ENCODE data around the gene ANKIB1. TPM values are rescaled to one million over a fixed set of nuclear protein-coding genes. Genes with fewer than 3 reads are reported as not detected.

Gene ANKIB1
- total and polyA plus RNA-seq, 4 donors: 3.9 to 14.8 (median 8.4) TPM

DNA sequence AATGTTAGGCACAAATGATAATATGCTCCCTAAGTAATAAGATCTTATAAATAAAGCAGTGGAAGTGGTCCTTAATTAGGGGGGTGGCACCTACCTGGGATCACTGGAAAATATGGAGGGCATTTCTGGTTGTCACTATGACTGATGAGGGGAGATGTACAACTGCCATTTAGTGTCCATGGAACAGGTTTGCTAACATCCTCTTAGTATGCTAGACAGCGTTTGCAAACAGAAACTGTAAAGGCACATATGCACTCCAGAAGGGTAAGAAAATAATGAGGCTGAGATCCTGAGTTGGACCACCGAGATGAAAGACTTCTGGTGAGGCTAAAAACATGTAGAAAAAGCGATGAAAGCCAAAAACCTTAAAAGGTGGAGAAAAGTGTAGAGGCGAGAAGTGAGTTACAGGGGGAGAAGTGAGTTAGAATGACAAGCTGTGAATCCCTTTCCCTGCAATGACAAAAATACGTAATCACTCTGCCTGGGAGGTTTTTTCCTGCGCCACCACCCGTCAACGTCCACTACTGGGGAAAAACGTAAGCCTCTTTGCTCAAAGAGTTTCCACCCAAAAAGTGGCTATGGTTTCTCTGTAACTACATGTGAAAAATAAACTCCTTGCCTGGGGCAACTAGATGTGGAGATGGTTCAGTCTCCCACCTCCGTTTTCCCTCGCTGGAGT lies 827 bp upstream of the ANKIB1 start:
- peak overlapping the region; percentile 77 to 85 for H3K9ac ChIP-seq (ENCODE audit: low read depth in 1 of 2, low read length in 2 of 2)
- H3K36me3 ChIP-seq (ENCODE audit: control insufficient read depth in 4 of 4, insufficient read depth in 3 of 4, low read depth in 1 of 4, low read length in 3 of 4): peaks cover 0 to 12% (median 7%) of the 10 kb centered on the region in 4 donors
- H3K4me3 ChIP-seq (ENCODE audit: low read depth in 1 of 3, low read length in 3 of 3): peak overlapping the region; percentile 87 to 99 (median 95)
- peaks cover 0 to 29% (median 28%) of the 10 kb centered on the region in 4 donors for H3K4me1 ChIP-seq (ENCODE audit: control insufficient read depth in 4 of 4, insufficient read depth in 4 of 4, low read length in 3 of 4)
- TF ChIP-seq JUND (IDR thresholded peaks at IDR 0.05) (no peak), RAD21 (IDR thresholded peaks at IDR 0.05) (no peak), FOXA2 (IDR thresholded peaks at IDR 0.05) (no peak), SP1 (IDR thresholded peaks at IDR 0.05) (no peak), TAF1 (conservative IDR thresholded peaks at IDR 0.05) (no peak), YY1 (IDR thresholded peaks at IDR 0.05) (no peak)
- no peaks in the 10 kb centered on the region for H3K27me3 ChIP-seq (ENCODE audit: control insufficient read depth in 4 of 4, insufficient read depth in 4 of 4, low read length in 3 of 4)
- WGBS: under 1% methylated on average over 11 of the region's 11 CpGs
- no peaks in the 10 kb centered on the region for H3K9me3 ChIP-seq (ENCODE audit: control insufficient read depth in 4 of 4, low read length in 3 of 4)
- no peak for DNase-seq (ENCODE audit: low spot score)
- H3K27ac ChIP-seq (ENCODE audit: low read depth in 1 of 2, low read length in 2 of 2): peak overlapping the region; percentile 82 to 92

DNA sequence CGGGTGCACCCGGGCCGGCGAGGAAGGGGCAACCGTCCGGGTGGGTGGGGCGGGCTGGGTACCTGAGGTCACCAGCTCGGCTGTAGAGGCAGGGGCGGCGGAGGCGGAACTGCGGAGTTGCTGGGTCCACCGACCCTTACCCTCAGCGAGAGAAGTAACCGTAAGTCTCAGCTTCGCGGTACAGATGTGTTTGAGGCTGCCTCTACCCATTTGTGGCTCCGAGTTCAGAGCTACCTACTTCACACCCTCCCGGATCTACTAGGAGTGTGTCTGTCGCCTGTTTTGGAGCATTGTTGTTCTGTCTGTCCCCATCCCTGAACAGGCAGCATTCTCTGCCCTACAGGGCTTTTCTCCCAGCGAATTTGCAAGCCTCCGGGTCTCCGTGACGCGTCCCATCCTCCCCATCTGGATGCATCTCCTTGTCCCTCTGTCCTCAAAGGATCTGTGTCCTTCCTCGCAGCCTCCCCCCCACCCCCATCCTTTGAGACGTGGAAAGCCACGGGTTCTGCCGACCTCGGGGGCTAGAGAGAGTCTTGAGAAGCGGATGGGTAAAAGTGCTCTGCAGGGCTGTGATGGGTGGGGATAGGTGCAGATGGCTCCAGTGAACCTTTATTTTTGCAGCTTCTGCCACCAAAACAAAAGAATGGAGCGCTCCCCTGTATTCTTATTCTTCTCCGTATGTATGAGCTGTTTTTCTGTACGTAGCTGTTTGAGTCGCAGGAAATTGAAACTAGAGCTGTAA lies 757 bp downstream of the ANKIB1 start:
- WGBS: under 1% methylated on average over 35 of the region's 35 CpGs
- peak overlapping the region; percentile 76 to 77 for H3K9ac ChIP-seq (ENCODE audit: low read depth in 1 of 2, low read length in 2 of 2)
- peaks cover 0 to 29% (median 28%) of the 10 kb centered on the region in 4 donors for H3K4me1 ChIP-seq (ENCODE audit: control insufficient read depth in 4 of 4, insufficient read depth in 4 of 4, low read length in 3 of 4)
- DNase-seq (ENCODE audit: low spot score): peak; percentile 36
- H3K27ac ChIP-seq (ENCODE audit: low read depth in 1 of 2, low read length in 2 of 2): peak overlapping the region; percentile 50 to 92
- no peaks in the 10 kb centered on the region for H3K9me3 ChIP-seq (ENCODE audit: control insufficient read depth in 4 of 4, low read length in 3 of 4)
- H3K36me3 ChIP-seq (ENCODE audit: control insufficient read depth in 4 of 4, insufficient read depth in 3 of 4, low read depth in 1 of 4, low read length in 3 of 4): no peaks in the 10 kb centered on the region
- TF ChIP-seq YY1 (IDR thresholded peaks at IDR 0.05) (no peak), GABPA (IDR thresholded peaks at IDR 0.05 in 1 of 2, conservative IDR thresholded peaks at IDR 0.05 in 1 of 2) (no peak), SP1 (IDR thresholded peaks at IDR 0.05) (no peak), FOXA1 (IDR thresholded peaks at IDR 0.05) (no peak), FOXA2 (IDR thresholded peaks at IDR 0.05) (no peak)
- TF ChIP-seq, protein P1, sequence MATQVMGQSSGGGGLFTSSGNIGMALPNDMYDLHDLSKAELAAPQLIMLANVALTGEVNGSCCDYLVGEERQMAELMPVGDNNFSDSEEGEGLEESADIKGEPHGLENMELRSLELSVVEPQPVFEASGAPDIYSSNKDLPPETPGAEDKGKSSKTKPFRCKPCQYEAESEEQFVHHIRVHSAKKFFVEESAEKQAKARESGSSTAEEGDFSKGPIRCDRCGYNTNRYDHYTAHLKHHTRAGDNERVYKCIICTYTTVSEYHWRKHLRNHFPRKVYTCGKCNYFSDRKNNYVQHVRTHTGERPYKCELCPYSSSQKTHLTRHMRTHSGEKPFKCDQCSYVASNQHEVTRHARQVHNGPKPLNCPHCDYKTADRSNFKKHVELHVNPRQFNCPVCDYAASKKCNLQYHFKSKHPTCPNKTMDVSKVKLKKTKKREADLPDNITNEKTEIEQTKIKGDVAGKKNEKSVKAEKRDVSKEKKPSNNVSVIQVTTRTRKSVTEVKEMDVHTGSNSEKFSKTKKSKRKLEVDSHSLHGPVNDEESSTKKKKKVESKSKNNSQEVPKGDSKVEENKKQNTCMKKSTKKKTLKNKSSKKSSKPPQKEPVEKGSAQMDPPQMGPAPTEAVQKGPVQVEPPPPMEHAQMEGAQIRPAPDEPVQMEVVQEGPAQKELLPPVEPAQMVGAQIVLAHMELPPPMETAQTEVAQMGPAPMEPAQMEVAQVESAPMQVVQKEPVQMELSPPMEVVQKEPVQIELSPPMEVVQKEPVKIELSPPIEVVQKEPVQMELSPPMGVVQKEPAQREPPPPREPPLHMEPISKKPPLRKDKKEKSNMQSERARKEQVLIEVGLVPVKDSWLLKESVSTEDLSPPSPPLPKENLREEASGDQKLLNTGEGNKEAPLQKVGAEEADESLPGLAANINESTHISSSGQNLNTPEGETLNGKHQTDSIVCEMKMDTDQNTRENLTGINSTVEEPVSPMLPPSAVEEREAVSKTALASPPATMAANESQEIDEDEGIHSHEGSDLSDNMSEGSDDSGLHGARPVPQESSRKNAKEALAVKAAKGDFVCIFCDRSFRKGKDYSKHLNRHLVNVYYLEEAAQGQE (IDR thresholded peaks at IDR 0.05): no peak
- TF ChIP-seq, protein P2, sequence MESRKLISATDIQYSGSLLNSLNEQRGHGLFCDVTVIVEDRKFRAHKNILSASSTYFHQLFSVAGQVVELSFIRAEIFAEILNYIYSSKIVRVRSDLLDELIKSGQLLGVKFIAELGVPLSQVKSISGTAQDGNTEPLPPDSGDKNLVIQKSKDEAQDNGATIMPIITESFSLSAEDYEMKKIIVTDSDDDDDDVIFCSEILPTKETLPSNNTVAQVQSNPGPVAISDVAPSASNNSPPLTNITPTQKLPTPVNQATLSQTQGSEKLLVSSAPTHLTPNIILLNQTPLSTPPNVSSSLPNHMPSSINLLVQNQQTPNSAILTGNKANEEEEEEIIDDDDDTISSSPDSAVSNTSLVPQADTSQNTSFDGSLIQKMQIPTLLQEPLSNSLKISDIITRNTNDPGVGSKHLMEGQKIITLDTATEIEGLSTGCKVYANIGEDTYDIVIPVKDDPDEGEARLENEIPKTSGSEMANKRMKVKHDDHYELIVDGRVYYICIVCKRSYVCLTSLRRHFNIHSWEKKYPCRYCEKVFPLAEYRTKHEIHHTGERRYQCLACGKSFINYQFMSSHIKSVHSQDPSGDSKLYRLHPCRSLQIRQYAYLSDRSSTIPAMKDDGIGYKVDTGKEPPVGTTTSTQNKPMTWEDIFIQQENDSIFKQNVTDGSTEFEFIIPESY (IDR thresholded peaks at IDR 0.05): no peak
- H3K4me3 ChIP-seq (ENCODE audit: low read depth in 1 of 3, low read length in 3 of 3): peak overlapping the region; percentile 87 to 99 (median 95)
- H3K27me3 ChIP-seq (ENCODE audit: control insufficient read depth in 4 of 4, insufficient read depth in 4 of 4, low read length in 3 of 4): no peaks in the 10 kb centered on the region

DNA sequence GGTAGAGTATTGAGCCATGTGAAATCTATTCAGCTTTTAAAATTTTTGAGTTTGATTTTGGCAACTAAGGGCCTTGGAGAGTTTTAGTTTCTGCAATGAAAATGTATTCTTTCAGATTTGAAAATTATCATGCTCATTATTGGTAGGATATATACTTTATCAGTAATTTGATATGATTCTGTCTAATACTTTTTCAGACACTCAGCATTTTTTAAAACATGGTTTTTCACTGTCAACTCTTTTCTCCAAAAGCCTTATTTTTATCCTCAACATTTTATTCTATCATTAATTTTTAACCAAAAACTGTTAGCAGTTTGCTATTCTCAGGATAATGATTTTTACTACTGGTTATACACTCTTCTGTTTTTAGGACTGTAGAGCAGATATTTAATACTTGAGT lies 4.8 kb downstream of the ANKIB1 start:
- no peaks in the 10 kb centered on the region for H3K27me3 ChIP-seq (ENCODE audit: control insufficient read depth in 4 of 4, insufficient read depth in 4 of 4, low read length in 3 of 4)
- TF ChIP-seq, protein P2 (IDR thresholded peaks at IDR 0.05): no peak
- TF ChIP-seq GABPA (IDR thresholded peaks at IDR 0.05 in 1 of 2, conservative IDR thresholded peaks at IDR 0.05 in 1 of 2): no peak
- TF ChIP-seq RXRA (IDR thresholded peaks at IDR 0.05): no peak
- no peaks in the 10 kb centered on the region for H3K36me3 ChIP-seq (ENCODE audit: control insufficient read depth in 4 of 4, insufficient read depth in 3 of 4, low read depth in 1 of 4, low read length in 3 of 4)
- peaks cover 0 to 19% (median 16%) of the 10 kb centered on the region in 4 donors for H3K4me1 ChIP-seq (ENCODE audit: control insufficient read depth in 4 of 4, insufficient read depth in 4 of 4, low read length in 3 of 4)
- DNase-seq (ENCODE audit: low spot score): no peak
- H3K9ac ChIP-seq (ENCODE audit: low read depth in 1 of 2, low read length in 2 of 2): no peak overlapping the region
- no peak overlapping the region for H3K4me3 ChIP-seq (ENCODE audit: low read depth in 1 of 3, low read length in 3 of 3)
- no peaks in the 10 kb centered on the region for H3K9me3 ChIP-seq (ENCODE audit: control insufficient read depth in 4 of 4, low read length in 3 of 4)
- no peak overlapping the region for H3K27ac ChIP-seq (ENCODE audit: low read depth in 1 of 2, low read length in 2 of 2)
